Stimulated activated CD4-positive, alpha-beta T cell treated with anti-CD3 and anti-CD28 coated beads, Interleukin-1b, Interleukin-23, amount 100 ng/mL, for 48 hours (primary cell): ENCODE measurements around the gene BRME1.
"Not testable (repeated sequence)": the region's sequence is repeated elsewhere in the genome, so short reads cannot be mapped to it uniquely, and the experiment has no call there.

Source experiments
- DNase-seq: peaks from one replicate; pipeline ENCODE4 v3.0.0-alpha.2; 2020

BRME1 gene

DNA sequence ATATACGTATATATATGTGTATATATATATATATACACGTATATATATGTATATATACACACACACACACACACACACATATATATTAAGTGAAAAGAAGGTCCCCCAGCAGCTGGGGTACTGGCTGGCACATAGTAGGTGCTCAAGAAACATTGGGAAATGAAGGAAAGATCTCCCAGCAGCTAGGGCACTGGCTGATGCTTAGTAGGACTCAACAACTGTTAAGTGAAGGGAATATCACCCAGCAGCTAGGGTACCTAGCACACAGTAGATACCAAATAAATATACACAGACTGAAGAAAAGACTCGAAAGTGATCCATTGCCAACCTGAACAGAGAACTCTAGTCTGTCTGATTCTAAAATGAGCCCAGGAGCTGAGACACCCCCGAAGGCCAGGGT is 20.1 kb upstream of the BRME1 start:
- DNase-seq = no peak

DNA sequence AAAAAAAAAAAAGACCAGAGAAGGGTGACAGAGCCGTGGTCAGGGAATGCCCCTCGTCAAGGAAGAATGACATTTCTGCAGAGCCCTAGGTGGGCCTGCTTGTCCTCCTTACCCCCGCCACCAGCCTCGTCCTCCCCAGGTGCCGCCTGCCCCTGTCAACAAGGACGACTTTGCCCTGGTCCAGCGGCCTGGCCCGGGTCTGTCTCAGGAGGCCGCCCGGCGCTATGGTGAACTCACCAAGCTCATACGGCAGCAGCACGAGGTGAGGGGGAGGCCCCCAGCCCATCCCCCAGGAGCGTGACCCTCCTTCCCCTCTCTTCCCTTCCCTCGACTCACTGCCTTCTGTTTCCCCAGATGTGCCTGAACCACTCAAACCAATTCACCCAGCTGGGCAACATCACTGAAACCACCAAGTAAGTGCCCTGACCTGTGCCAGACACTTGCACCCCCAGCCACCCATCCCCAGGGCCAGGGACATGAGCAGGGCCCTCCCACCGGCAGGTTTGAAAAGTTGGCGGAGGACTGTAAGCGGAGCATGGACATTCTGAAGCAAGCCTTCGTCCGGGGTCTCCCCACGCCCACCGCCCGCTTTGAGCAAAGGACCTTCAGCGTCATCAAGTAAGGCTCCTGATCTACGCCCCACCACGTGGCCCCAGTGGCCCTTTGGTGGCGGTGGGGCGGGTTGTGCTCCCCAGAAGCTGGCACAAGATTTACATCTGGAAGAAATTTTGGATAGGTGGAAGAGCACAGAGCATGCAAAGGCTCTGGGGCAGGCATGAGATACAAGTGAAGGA is 17.5 kb upstream of the BRME1 start:
- DNase-seq = no peak

DNA sequence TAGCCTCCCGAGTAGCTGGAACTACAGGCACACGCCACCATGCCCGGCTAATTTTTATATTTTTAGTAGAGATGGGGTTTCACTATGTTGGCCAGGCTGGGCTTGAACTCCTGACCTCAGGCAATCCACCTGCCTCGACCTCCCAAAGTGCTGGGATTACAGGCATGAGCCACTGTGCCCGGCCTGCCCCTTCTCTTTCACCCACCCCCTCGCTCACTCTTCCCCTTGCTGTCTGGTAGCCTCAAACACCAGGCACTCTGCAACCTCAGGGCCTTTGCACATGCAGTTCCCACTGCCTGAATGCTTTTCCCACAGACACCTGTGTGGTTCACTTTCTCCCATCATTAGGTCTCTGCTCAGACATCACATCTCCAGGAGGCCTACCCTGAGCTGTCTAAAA is 16.2 kb upstream of the BRME1 start:
- not testable (repeated sequence) for DNase-seq

DNA sequence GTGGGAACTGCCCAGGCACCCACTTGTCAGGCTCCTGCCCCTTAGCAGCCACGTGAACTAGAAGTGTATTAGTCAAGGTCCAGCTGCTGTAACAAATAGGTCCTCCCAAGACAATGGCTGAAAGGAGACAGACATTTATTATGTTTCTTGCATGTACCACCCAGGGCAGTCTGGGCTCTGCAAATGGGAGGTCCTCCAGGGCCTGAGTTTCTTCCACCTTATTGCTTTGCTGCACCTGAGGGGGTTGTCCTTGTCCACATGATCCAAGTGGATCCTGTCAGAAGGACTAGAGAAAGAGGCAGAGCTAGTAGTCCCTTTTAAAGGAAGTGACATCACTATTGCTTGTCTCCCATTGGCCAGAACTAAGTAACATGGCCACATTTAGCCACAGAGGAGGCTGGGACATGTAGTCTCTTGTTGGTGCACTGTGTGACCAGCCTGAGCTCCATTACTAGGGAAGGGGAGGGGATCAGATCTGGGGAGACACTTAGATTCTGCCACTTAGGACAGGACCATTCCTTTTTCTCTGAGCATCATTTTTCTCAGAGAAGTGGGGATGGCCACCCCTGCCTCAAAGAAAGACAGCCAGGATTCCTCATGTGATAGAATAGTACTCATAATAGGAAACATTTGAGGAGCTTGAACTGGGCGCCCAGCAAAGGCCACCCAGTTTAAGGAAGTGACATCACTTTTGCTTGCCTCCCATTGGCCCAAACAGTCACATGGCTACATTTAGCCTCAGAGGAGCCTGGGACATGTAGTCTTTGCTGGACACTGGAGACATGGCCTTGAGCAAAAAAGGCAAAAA is 15.2 kb upstream of the BRME1 start:
- peak; percentile 34 for DNase-seq

DNA sequence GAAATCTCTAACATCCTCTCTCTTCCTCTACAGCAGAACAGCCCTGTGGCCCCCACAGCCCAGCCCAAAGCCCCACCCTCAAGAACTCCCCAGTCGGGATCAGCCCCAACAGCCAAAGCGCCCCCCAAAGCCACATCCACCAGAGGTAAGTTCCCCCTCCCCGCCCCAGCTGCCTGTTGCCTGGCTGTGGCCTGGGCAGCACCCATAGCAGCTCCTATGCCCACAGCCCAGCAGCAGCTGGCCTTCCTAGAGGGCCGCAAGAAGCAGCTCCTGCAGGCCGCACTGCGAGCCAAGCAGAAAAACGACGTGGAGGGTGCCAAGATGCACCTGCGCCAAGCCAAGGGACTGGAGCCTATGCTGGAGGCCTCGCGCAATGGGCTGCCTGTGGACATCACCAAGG is 14.6 kb upstream of the BRME1 start:
- DNase-seq = no peak

DNA sequence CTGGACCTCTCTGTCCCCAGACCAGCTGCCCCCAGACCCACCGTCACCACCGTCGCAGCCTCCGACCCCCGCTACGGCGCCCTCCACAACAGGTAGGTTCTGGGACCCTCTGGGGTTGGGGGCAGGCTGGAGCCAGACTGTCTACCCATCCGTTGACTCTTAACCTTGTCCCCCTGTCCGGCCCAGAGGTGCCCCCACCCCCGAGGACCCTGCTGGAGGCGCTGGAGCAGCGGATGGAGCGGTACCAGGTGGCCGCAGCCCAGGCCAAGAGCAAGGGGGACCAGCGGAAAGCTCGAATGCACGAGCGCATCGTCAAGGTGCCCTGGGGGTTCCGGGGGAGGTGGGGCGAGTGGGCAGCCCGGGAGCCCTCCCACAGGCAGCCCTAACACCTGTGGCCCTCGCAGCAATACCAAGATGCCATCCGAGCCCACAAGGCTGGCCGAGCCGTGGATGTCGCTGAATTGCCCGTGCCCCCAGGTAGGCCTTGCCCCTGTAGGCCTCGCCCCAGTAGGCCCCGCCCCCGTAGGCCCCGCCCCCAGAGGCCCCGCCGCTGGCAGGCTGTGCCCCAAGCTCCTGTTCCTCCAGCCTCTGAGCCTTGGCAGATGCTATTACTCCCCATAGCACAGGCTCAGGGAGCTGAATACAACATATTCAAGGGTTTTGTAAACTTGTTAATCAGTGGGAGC is 13.0 kb upstream of the BRME1 start:
- no peak for DNase-seq

DNA sequence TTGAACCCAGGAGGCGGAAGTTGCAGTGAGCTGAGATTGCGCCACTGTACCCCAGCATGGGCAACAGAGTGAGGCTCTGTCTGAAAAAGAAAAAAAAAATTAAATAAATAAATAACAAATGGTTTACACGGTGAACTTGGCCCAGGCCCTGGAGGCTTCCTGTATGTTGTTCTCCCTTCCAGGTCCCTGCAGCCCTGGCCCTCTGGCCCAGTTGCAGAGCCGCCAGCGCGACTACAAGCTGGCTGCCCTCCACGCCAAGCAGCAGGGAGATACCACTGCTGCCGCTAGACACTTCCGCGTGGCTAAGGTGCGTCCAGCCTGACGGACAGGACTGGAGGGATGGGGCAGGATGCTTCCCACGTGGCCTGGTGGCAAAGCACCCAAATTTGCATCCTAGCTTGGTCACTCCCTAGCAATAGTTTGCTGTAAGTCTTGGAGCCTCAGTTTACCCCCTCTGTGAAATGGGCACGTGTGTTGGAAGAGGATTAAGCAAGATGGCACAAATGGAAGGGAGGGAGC is 12.0 kb upstream of the BRME1 start:
- DNase-seq = no peak

DNA sequence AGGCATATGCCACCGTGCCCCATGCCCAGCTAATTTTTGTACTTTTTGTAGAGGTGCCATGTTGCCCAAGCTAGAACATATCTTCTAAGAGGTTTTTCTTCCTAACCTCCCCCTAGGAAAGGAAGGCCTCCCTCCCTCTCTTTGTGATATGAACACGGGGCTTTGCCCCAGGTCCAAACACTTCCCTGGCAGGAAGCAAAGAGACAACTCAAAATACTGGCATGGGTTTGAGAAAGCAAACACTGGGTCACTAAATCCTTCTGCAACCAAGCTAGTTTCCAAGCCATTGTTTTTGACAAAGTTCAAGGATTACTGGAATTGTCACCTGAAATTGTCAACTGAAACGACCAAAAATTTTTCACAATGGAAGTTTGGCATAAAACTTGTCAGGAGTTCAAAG is 8.9 kb upstream of the BRME1 start:
- no peak for DNase-seq

DNA sequence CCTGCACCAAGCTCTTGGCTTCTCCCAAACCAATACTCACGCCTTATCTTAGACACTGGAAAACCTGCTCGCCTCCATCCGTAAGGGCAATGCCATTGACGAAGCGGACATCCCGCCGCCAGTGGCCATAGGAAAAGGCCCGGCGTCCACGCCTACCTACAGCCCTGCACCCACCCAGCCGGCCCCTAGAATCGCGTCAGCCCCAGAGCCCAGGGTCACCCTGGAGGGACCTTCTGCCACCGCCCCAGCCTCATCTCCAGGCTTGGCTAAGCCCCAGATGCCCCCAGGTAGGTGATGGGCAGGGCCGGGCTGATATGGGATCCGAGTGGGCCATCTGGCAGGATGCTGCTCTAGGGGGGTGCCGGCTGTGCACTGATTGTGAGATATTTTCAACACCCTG is 7.4 kb upstream of the BRME1 start:
- DNase-seq = no peak

DNA sequence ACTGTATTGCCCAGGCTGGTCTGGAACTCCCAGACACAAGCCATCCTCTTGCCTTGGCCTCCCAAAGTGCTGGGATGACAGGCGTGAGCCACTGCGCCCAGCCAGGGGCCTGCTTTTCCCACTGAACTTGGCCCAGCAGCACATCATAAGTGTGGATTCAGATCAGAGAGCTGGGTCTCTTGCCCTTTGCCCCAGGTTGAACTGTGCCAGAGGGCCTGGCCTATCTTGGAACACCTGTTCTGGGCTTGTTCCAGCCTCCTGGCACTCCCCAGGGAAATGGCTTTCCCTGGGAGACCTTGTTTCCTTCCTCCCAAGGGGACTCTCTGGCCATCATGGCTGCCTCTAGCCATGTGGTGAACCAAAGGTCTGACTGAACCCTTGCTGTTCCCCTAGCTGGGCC is 3.5 kb upstream of the BRME1 start:
- no peak for DNase-seq

DNA sequence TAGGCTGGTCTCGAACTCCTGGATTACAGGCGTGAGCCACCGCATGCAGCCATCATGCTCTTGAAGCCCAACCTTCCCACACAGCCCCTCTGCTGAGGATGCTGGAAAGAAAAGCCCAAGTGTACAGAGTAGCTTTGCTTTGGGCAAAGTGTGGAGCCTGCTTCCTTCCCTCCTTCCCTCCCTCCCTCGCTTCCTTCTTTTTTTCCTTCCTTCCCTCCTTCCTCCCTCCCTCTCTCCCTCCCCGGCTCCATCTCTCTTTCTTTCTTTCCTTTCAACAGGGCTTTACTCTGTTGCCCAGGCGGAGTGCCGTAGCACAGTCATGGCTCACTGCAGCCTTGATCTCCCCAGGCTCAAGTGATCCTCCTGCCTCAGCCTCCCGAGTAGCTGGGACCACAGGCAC is 2.8 kb upstream of the BRME1 start:
- no peak for DNase-seq

DNA sequence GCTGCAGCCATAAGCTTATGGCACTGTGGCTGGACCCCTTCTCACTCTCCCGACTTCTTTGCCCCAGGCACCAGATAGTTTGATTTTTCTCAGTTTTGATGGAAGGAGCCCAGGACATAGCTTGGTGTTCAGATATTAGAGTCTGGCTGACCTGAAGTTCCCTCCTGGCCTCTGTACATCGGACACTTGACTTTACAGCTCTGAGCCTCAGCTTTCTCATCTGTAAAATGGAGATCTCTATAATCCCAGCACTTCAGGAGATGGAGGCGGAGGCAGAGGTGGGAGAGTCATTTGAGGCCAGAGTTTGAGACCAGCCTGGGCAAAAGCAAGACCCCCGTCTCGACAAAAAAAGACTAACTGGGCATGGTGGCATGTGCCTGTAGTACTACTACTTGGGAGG is 993 bp upstream of the BRME1 start:
- DNase-seq = no peak

DNA sequence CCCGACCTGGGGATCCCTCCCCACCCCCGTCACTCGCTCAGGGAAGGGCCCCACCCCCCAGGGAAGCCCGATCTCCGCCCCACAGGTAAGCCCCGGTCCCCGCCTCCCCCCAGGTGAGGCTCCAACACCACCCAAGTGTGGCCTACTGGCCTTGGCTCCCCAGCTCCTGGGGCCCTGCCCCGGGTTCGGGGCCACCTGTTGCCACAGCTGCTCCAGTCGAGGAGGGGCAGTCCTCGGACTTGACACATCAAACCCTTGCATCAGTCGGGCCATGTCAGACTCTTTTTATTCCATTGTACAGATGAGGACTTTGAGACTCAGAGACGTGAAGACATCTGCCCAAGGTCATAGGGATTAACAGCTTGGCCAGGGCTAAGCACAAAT is 596 bp upstream of the BRME1 start:
- no peak for DNase-seq

DNA sequence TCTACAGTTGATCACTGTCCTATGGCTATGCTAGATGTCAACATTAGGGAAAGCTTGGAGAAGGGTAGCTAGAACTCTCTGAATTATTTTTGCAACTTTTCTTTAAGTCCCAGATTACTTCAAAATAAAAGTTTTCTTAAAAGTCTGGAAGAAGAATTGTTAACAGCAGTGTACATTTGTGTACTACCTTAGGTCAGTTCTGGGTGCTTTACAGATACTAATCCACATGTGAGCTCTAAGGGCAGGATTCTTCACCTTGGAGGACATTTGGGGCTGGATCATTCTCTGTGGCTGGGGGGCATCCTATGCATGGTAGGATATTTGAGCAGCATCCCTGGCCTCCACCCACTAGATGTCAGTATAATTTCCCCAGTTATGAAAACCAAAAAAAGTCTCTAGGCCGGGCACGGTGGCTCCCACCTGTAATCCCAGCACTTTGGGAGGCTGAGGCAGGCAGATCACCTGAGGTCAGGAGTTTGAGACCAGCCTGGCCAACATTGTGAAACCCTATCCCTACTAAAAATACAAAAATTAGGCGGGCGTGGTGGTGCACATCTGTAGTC is 2.8 kb downstream of the BRME1 start:
- no peak for DNase-seq

DNA sequence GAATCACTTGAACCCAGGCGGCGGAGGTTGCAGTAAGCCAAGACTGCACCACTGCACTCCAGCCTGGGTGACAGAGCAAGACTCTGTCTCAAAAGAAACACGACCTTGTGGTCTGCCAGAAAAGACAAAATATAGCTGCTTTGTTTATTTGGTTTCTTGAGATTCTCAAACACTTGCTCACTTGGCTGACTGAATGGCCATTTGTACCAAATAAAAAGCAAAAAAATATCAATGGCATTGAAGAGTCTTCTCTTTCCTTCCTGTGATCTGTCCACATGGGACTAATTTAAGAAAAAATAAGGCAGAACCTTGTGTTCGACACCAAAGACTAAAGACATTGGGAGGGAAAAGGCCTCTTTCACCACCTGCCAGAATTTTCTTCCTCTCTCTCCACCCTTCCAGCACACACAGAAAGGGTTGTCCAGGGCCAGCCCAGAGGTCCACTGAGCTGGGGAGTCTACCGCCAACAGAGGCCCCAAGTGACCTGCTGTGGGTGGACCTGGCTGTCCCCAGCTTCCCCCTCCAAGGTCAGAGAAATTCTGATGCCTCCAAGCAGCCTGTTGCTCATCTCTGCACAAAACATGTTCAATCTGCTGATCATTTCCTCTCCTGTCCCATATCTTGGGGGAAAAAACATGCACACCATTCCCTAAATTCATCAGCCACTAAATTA is 5.9 kb downstream of the BRME1 start:
- DNase-seq = no peak

DNA sequence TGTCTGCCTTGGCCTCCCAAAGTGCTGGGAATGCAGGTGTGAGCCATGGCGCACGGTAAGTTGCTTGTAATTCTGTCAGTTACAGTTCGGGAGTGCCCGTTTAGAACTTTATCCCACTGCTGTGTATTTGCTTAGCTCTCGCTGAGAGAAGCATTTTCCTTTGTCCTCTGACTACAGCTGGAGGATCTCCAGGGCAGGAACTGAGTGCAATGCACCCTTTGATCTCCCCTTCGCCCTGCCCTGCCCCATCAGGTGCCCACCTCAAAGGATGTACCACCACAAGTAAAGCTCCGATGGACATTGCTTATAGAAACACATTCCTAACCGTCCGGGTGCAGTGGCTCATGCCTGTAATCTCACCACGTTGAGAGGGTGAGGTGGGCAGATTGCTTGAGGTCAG is 6.5 kb downstream of the BRME1 start:
- DNase-seq = no peak

DNA sequence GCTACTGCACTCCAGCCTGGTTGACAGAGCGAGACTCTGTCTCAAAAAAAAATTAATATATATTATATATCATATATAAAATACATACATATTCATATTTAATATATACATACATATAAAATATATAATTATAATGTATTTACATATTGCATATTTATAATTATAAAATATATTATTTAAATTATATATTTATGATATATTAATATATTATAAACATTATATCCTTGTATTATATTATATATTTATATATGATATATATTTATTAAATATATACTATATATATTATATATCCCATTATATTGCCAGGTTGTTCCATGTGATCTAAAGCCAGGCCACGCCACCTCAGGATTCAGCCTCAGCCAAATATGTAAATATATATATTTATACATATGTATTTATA is 9.7 kb downstream of the BRME1 start:
- DNase-seq = no peak

DNA sequence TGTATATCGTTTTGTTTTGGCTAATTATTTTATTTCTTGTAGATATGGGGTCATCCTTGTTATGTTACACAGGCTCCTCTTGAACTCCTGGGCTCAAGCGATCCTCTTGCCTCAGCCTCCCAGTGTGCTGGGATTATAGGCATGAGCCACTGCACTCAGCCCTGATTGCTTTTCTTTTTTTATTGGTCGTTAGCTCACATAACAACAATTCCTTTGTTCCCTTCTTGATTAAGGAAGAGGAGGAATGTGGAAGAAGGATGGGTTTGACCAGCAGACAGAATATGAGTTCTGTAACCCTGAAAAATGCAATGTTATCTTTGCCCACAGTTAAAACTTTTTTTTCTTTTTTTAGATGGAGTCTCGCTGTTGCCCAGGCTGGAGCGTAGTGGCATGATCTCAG is 11.4 kb downstream of the BRME1 start:
- no peak for DNase-seq

DNA sequence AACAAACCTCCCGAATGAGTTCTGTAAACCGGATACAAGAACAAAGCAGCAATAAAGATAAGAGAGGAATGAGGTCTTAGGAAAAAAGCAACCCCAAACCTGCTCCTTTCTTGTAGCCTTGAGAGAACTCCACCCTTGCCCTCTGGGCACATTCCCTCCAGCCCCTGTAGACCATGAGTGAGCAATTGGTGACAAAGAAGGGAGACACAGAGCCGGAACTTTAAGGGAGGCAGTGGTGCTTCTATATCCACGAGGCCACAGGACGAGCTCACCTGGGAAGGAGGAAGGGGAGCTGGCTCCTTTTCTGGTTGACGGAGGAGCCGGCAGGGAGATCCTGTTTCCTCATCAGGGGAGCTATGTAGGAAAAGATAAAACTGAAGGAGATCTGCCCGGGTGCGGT is 13.0 kb downstream of the BRME1 start:
- DNase-seq = no peak

DNA sequence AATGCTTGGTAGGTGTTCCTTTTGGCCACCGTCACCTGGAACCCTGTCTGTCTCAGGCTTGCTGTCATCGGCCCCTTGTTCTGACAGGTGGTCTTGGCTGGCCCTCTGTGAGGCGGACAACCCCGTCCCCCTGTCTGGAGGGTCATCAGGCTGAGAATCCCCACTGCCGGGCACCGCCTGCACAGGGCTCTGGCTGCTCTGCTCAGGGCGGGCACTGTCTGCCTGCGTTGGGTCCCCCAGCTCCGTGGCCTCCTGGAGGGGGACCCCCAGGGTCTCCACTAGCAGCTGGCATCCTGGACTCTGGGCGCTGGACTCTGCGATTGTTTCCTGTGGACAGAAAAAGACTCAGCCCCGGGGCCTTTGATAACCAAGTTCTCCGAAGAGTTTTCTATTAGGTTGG is 15.8 kb downstream of the BRME1 start:
- DNase-seq = no peak

DNA sequence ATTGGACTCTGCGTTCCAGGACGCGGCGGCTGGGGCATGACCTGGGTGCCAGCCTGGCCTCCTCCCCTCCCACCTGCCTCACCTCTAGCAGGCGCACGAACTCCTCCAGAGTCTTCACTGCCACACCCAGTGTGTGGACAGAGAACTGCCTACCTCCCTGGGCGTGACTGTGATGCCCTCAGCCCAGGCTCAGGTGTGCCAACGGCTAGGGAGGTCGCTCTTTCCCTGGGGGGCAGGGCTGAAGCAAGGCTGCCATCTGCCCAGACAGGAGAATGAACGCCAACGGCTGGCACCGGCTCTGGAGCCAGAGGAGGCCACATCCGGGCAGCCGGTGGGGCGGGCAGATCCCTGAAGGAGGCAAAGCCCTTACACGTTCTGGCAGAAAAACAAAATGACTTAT is 17.6 kb downstream of the BRME1 start:
- no peak for DNase-seq

DNA sequence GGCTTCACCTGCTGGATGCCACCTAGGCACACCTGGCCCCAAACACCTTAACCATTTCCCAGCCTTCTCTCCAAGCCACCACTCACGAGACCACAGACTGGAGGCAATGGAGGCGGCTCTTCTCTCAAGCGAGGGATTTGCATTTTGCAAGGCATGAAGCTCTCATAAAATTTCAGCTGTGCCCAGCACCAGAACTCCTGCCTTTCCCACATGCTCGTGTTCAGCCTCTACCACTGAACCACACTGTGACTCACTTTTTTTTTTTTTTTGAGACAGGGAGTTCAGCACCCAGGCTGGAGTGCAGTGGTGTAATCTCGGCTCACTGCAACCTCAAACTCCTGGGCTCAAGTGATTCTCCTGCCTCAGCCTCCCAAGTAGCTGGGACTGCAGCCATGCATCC is 18.4 kb downstream of the BRME1 start:
- no peak for DNase-seq

DNA sequence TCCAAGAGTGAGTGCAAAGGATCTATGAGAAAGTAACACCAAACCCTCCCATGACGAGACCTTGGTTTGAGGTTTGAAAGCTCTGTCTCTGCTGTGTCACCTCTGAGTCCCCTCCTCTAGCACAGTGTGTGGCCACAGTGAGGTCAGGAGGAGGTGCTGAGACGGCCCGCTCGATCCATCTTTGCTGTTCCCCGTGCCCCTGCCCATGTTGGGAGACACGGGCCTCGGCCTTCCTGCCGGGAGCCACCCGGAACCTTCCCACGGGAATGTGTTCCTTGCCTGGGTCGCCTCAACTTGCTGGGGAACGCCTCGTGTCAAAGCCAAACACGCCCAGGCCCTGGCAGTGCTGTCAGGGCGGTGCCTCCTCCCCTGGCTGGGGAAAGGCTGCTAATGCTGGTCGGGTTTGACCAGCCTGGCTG is 18.9 kb downstream of the BRME1 start:
- no peak for DNase-seq
